ENCODE data around the gene PDIA6. TPM values are rescaled to one million over a fixed set of nuclear protein-coding genes. Genes with fewer than 3 reads are reported as not detected.

Gene PDIA6
- 404 and 412 TPM in 2 replicates for total RNA-seq

GRCh38 chr2:10812362-10813162, at the start of gene PDIA6:
TSS of gene PDIA6 (minus strand) at chr2:10812785. CDS start at chr2:10812696, 89 bp downstream.

Other genes with a start within 250 kb of the PDIA6 start
- gene NOL10, start 122.8 kb downstream of the PDIA6 start, total RNA-seq, result 28.9 and 32.7 TPM in 2 replicates
- gene ATP6V1C2, start 91.2 kb downstream of the PDIA6 start, total RNA-seq, result 0.13 TPM in 1 of 2 replicates, not detected in the other
- gene KCNF1, start 99.1 kb upstream of the PDIA6 start, total RNA-seq, result 0.20 and 0.33 TPM in 2 replicates